Neural progenitor cell (in vitro differentiated cells): ENCODE data around the gene TSHZ2. TPM values are rescaled to one million over a fixed set of nuclear protein-coding genes. Genes with fewer than 3 reads are reported as not detected.

Source experiments
- DNase-seq: peaks from one replicate; pipeline ENCODE4 v3.0.0-alpha.2; 2016; ENCODE audit warnings: low spot score
- H2AFZ ChIP-seq: fragments of 200-600 bp; sonication (generic); replicated peaks from 2 replicates; pipeline ENCODE4 v1.6.1; 2016; ENCODE audit warnings: antibody characterized with exemption
- H3F3A ChIP-seq: fragments of 200-600 bp; sonication (generic); 2 replicates; pipeline ENCODE4 v1.6.1; 2016; ENCODE audit warnings: antibody characterized with exemption, low read depth
- H3K27ac ChIP-seq: fragments of 200-600 bp; sonication (generic); 2 replicates; pipeline ENCODE4 v1.5.1; 2016; ENCODE audit warnings: mild to moderate bottlenecking
- H3K27me3 ChIP-seq: fragments of 200-600 bp; sonication (generic); 2 replicates; pipeline ENCODE4 v1.6.1; 2016; ENCODE audit warnings: mild to moderate bottlenecking, moderate library complexity
- H3K36me3 ChIP-seq: fragments of 200-600 bp; sonication (generic); 2 replicates; pipeline ENCODE4 v1.5.1; 2016
- H3K4me1 ChIP-seq: fragments of 200-600 bp; sonication (generic); 2 replicates; pipeline ENCODE4 v1.6.1; 2016; ENCODE audit warnings: mixed run types
- H3K4me2 ChIP-seq: fragments of 200-600 bp; sonication (generic); 2 replicates; pipeline ENCODE4 v1.6.1; 2016
- H3K4me3 ChIP-seq: fragments of 200-600 bp; sonication (generic); 2 replicates; pipeline ENCODE4 v1.5.1; 2016
- H3K79me2 ChIP-seq: fragments of 200-600 bp; sonication (generic); 2 replicates; pipeline ENCODE4 v1.6.1; 2016; ENCODE audit warnings: low read depth
- H3K9ac ChIP-seq: fragments of 200-600 bp; sonication (generic); 2 replicates; pipeline ENCODE4 v1.6.1; 2016
- H3K9me3 ChIP-seq: fragments of 200-600 bp; sonication (generic); 2 replicates; pipeline ENCODE4 v1.5.1; 2016; ENCODE audit warnings: low read depth
- H4K20me1 ChIP-seq: fragments of 200-600 bp; sonication (generic); 2 replicates; pipeline ENCODE4 v1.6.1; 2016; ENCODE audit warnings: low read depth
- H3K27ac Mint-ChIP-seq: 3 replicates; pipeline ENCODE4 v1.8.0; 2021; ENCODE audit warnings: mixed read lengths
- H3K27me3 Mint-ChIP-seq: 2 replicates; pipeline ENCODE4 v1.8.0; 2022; ENCODE audit warnings: low read depth, mild to moderate bottlenecking, inconsistent platforms, moderate library complexity, mixed read lengths; ENCODE audit not compliant: insufficient read depth
- H3K36me3 Mint-ChIP-seq: 3 replicates; pipeline ENCODE4 v1.8.0; 2021; ENCODE audit warnings: mixed read lengths
- H3K4me1 Mint-ChIP-seq: 3 replicates; pipeline ENCODE4 v1.8.0; 2021; ENCODE audit warnings: mixed read lengths
- H3K4me3 Mint-ChIP-seq: 3 replicates; pipeline ENCODE4 v1.8.0; 2021; ENCODE audit warnings: mild to moderate bottlenecking, moderate library complexity, mixed read lengths
- H3K9me3 Mint-ChIP-seq: 3 replicates; pipeline ENCODE4 v1.8.0; 2020; ENCODE audit warnings: mixed read lengths
- EZH2 ChIP-seq: fragments of 200-600 bp; sonication (generic); IDR thresholded peaks from 2 replicates; pipeline ENCODE4 v1.6.1; 2017; ENCODE audit warnings: antibody characterized with exemption, mild to moderate bottlenecking, moderate library complexity
- EZH2phosphoT487 ChIP-seq: fragments of 200-600 bp; sonication (generic); IDR thresholded peaks from 2 replicates; pipeline ENCODE4 v1.6.1; 2017; ENCODE audit warnings: antibody characterized with exemption
- total RNA-seq: library from RNA; depleted of rRNA; stranded (reverse); fragments of >200 nt; gene quantifications from 2 replicates; pipeline ENCODE4 v1.2.3, GENCODE V29; 2015; ENCODE audit warnings: low replicate concordance
- TF ChIP-seq, protein P1 (sequence below): fragments of 200-600 bp; sonication (generic); IDR thresholded peaks from 2 replicates; pipeline ENCODE4 v1.5.1; 2017; ENCODE audit warnings: antibody characterized with exemption, mild to moderate bottlenecking

Gene TSHZ2
- total RNA-seq, 1 donor from 2014 or later: 1.8 TPM

DNA sequence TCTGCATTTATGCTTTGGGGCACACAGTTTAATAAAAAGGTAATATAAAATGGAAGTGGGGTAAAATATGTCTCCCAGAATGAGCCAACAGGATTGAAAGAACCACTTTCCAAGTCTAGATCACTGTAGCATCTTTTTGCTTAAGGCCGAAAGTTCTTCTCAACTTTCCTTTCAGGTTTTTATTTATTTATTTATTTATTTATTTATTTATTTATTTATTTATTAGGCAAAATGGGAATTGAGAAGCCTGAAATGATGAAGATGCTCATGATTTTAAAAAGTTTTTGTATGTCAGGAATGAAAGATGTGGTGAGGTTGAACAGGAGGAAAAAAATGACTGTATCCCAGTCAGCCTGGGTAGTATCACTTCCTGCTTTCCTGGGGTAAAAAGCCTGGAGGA, 24.0 kb downstream of the TSHZ2 start:
- no peak overlapping the region for H3K27ac Mint-ChIP-seq
- H3K27me3 Mint-ChIP-seq: no peaks in the 10 kb centered on the region
- Histone ChIP-seq H3K27ac (no peak overlapping the region), H3K9me3 (no peaks in the 10 kb centered on the region), H3K9ac (no peak overlapping the region), H2AFZ (no peak overlapping the region), H3K4me1 (peaks cover 23% of the 10 kb centered on the region), H4K20me1 (no peaks in the 10 kb centered on the region), H3K4me3 (no peak overlapping the region), H3K4me2 (no peak overlapping the region), H3K36me3 (no peaks in the 10 kb centered on the region), H3K27me3 (no peaks in the 10 kb centered on the region), H3F3A (no peaks in the 10 kb centered on the region), H3K79me2 (no peaks in the 10 kb centered on the region)
- no peaks in the 10 kb centered on the region for H3K36me3 Mint-ChIP-seq
- H3K4me1 Mint-ChIP-seq: peaks cover 22% of the 10 kb centered on the region
- H3K4me3 Mint-ChIP-seq: no peak overlapping the region
- no peak for DNase-seq
- H3K9me3 Mint-ChIP-seq: no peaks in the 10 kb centered on the region
- TF ChIP-seq, protein P1, sequence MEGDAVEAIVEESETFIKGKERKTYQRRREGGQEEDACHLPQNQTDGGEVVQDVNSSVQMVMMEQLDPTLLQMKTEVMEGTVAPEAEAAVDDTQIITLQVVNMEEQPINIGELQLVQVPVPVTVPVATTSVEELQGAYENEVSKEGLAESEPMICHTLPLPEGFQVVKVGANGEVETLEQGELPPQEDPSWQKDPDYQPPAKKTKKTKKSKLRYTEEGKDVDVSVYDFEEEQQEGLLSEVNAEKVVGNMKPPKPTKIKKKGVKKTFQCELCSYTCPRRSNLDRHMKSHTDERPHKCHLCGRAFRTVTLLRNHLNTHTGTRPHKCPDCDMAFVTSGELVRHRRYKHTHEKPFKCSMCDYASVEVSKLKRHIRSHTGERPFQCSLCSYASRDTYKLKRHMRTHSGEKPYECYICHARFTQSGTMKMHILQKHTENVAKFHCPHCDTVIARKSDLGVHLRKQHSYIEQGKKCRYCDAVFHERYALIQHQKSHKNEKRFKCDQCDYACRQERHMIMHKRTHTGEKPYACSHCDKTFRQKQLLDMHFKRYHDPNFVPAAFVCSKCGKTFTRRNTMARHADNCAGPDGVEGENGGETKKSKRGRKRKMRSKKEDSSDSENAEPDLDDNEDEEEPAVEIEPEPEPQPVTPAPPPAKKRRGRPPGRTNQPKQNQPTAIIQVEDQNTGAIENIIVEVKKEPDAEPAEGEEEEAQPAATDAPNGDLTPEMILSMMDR: no peak
- no peak for TF ChIP-seq EZH2phosphoT487
- TF ChIP-seq EZH2: no peak

- Histone ChIP-seq H3F3A (no peaks in the 10 kb centered on the region), H3K27me3 (no peaks in the 10 kb centered on the region), H2AFZ (no peak overlapping the region), H3K9me3 (no peaks in the 10 kb centered on the region), H3K9ac (no peak overlapping the region), H4K20me1 (no peaks in the 10 kb centered on the region), H3K36me3 (no peaks in the 10 kb centered on the region), H3K27ac (no peak overlapping the region), H3K4me3 (no peak overlapping the region), H3K4me1 (peaks cover 26% of the 10 kb centered on the region), H3K4me2 (no peak overlapping the region), H3K79me2 (no peaks in the 10 kb centered on the region)
- TF ChIP-seq EZH2 (no peak), EZH2phosphoT487 (no peak)
- TF ChIP-seq, protein P1: no peak
- Mint-ChIP-seq H3K27me3 (no peaks in the 10 kb centered on the region), H3K9me3 (no peaks in the 10 kb centered on the region), H3K27ac (no peak overlapping the region), H3K36me3 (no peaks in the 10 kb centered on the region), H3K4me1 (peaks cover 27% of the 10 kb centered on the region), H3K4me3 (no peak overlapping the region)
- peak; percentile 9 for DNase-seq
Measured at GRCh38 chr20:52996658-52997057, 24.5 kb downstream of the TSHZ2 start.

DNA sequence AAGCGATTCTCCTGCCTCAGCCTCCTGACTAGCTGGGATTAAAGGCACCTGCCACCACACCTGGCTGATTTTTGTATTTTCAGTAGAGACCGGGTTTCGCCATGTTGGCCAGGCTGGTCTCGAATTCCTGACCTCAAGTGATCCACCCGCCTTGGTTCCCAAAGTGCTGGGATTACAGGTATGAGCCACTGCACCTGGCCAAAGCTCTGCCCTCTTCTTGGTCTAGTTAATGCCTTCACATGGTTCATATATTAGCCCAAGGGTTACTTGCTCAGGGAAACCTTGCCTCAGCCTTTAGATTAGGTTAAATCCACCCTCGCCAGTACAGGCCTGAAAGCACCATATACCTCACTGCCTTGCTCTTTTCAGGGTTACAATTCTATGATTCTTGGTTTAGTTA, 26.1 kb downstream of the TSHZ2 start:
- H3K27ac ChIP-seq: no peak overlapping the region

More for the DNA sequence above, 26.1 kb downstream of the TSHZ2 start:
- Histone ChIP-seq H3F3A (no peaks in the 10 kb centered on the region), H3K9me3 (no peaks in the 10 kb centered on the region), H3K4me2 (no peak overlapping the region), H3K36me3 (no peaks in the 10 kb centered on the region), H3K4me1 (peaks cover 31% of the 10 kb centered on the region), H2AFZ (no peak overlapping the region), H3K9ac (no peak overlapping the region), H3K27me3 (no peaks in the 10 kb centered on the region), H3K79me2 (no peaks in the 10 kb centered on the region), H4K20me1 (no peaks in the 10 kb centered on the region), H3K4me3 (no peak overlapping the region)
- Mint-ChIP-seq H3K27me3 (no peaks in the 10 kb centered on the region), H3K9me3 (no peaks in the 10 kb centered on the region), H3K27ac (no peak overlapping the region), H3K4me1 (peaks cover 36% of the 10 kb centered on the region), H3K36me3 (no peaks in the 10 kb centered on the region), H3K4me3 (no peak overlapping the region)
- no peak for DNase-seq
- TF ChIP-seq EZH2 (no peak), EZH2phosphoT487 (no peak)
- TF ChIP-seq, protein P1: no peak
